HK-2 (cell line): ENCODE measurements around the gene GATAD2B.

Experiments used
- DNase-seq: peaks from one replicate; pipeline ENCODE4 v3.0.0-alpha.2; 2018; ENCODE audit not compliant: unreplicated experiment

Gene GATAD2B

GRCh38 chr1:153763365-153764225, 159.2 kb downstream of the GATAD2B start:
- DNase-seq = no peak

- DNase-seq = no peak
Measured at GRCh38 chr1:153760440-153760839, 162.3 kb downstream of the GATAD2B start.
